GM13977 (cell line): Measurements from ENCODE around the gene DUSP28.
"Not testable (repeated sequence)": the region's sequence is repeated elsewhere in the genome, so short reads cannot be mapped to it uniquely, and the experiment has no call there.

Experiments used
- DNase-seq: peaks from one replicate; pipeline ENCODE4 v3.0.0; 2012; ENCODE audit warnings: low spot score
- in situ Hi-C: fragments of 300-500 bp; cut with MboI; formaldehyde crosslinking; loops from one replicate; pipeline ENCODE4 v1.12.0; 2022; ENCODE audit warnings: low sequenced_read_pairs, low pct_unique_long_range_greater_than_20kb, mixed read lengths, inconsistent platforms; ENCODE audit not compliant: unreplicated experiment
- TF ChIP-seq, protein P1 (sequence below): IDR thresholded peaks from 2 replicates; pipeline ENCODE4 v1.5.1; 2012; ENCODE audit warnings: mild to moderate bottlenecking, control low read depth; ENCODE audit not compliant: insufficient read depth; ENCODE audit errors: extremely low read depth, missing control alignments

DUSP28 gene

DNA sequence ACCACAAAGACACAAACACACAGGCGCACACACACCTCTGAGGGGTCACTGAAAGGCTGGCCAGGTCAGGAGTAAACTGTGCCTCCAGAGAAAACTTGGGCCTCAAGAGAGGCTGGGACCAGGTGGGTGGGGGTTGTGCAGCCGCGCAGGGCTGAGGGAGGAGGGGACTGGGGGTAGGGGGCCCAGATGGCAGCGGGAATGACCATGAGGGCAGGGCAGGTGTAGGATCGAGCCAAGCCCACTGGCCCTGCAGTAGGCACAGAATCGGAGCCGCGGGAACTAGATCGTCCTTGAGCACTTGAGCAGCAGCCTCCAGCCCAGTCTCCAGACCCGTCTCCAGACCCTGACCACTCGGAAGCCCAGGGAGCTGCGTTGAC lies 39.2 kb upstream of the DUSP28 start:
- DNase-seq = no peak
- TF ChIP-seq, protein P1, sequence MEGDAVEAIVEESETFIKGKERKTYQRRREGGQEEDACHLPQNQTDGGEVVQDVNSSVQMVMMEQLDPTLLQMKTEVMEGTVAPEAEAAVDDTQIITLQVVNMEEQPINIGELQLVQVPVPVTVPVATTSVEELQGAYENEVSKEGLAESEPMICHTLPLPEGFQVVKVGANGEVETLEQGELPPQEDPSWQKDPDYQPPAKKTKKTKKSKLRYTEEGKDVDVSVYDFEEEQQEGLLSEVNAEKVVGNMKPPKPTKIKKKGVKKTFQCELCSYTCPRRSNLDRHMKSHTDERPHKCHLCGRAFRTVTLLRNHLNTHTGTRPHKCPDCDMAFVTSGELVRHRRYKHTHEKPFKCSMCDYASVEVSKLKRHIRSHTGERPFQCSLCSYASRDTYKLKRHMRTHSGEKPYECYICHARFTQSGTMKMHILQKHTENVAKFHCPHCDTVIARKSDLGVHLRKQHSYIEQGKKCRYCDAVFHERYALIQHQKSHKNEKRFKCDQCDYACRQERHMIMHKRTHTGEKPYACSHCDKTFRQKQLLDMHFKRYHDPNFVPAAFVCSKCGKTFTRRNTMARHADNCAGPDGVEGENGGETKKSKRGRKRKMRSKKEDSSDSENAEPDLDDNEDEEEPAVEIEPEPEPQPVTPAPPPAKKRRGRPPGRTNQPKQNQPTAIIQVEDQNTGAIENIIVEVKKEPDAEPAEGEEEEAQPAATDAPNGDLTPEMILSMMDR = no peak
- in situ Hi-C loops = loop anchor here (25.0 kb wide), 1 partner anchor 316 kb away; no protein-coding TSS in a partner anchor

DNA sequence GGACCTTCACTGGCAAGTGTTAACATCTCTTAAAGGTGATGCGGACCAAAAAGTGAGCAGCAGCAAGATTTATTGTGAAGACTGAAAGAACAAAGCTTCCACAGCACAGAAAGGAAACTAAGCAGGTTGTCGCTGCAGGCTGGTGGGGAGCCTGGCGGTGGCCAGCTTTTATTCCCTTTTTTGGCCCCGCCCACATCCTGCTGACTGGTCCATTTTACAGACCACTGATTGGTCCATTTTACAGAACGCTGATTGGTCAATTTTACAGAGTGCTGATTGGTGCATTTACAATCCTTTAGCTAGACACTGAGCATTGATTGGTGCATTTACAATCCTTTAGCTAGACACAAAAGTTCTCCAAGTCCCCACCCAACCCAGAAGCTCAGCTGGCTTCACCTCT lies 38.3 kb upstream of the DUSP28 start:
- in situ Hi-C loops = loop anchor here (25.0 kb wide), 1 partner anchor 315 kb away; no protein-coding TSS in a partner anchor

DNA sequence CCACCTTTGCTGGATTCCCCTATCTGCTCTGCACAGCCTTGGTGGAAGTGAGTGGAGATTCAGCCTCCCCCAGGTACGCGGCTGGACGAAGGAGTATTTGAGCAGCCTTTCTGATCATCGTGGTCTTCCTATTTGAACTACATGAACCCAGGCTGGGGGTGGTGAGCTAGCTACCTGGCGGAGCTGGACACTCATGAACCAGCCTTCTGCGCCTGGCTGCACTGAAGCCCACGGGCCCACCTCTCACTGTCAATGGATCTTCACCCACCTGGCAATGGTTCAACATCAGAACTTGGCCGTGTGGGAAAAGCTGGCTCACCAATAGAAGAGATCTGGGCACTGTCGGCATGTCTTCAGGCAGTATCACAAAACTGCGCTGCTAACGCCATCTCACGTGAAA lies 37.8 kb upstream of the DUSP28 start:
- DNase-seq = no peak
- in situ Hi-C loops = loop anchor here (25.0 kb wide), 1 partner anchor 315 kb away; no protein-coding TSS in a partner anchor
- TF ChIP-seq, protein P1 = no peak

More for the DNA sequence above, 38.3 kb upstream of the DUSP28 start:
- not testable (repeated sequence) for DNase-seq

DNA sequence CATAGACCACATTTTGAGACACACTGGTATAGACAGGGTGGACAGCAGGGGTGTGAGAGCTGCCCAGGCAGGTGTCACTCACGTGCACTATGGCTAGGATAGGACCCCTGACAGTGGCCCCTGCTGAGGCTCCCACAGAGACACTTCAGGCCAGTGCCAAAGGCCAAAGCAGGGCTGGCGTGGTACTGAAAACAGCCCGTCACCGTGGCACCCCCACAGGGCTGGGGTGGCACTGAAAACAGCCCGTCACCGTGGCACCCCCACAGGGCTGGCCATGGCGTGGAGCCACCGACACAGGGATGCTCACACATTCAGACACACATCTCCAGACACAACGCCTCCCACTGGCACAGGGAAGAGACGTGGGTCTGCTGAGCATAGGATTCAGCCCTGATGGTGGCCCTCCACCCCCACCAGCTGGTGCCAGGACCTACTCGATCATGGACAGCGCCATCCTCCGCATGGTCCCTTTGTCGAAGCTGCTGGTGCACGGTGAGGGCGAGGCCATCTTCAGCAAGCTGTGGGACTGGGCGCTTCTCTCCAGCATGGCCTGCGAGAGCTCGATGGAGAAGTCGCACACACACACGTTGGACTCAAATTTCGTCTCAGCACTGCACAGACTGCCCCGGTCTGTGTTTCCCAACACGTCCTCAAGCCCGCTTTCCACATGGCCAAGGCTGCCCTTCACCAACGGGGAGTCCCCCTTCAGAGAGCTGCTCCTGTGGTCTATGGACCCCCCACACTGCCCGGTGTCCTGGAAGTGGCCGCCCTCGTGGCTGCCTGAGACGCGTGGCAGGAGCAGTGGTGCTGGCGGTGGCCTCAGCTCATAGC lies 36.5 kb upstream of the DUSP28 start:
- TF ChIP-seq, protein P1 = no peak
- no peak for DNase-seq
- in situ Hi-C loops = loop anchor here (25.0 kb wide), 1 partner anchor 314 kb away; no protein-coding TSS in a partner anchor

DNA sequence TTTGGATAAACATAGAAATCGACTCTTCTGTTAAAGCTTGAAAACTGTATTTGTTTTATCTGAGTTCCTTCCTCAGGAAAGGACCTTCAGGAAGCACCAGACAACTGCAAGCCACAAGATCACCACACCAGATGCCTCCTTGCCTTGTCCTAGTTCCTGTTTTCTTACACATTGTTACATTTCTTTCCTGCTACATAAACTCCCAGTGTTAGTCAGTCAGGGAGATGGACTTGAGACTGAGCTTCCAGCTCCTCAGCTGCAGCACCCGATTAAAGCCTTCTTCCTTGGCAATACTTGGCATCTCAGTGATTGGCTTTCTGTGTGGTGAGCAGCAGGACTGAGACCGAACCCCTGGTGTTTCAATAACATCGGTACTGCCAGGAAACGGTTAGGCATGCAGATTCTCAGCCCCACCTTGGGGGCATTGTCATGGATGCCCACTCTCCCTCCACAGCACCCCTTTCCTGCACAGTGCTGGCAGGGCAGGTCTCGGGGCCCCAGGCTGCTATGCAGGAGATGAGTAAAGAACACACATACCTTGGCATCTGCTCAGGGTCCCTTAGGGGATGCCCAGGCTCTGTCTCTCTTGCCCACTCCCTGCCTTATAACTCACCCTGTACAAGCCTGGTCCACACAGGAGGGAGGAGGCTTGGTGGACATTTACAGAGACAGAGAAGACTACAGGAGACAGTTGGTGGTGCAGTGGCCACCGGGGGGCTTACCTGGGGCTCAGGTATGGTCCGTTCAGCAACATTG lies 35.0 kb upstream of the DUSP28 start:
- DNase-seq = no peak
- in situ Hi-C loops = loop anchor here (25.0 kb wide), 1 partner anchor 312 kb away; no protein-coding TSS in a partner anchor
- TF ChIP-seq, protein P1 = no peak

DNA sequence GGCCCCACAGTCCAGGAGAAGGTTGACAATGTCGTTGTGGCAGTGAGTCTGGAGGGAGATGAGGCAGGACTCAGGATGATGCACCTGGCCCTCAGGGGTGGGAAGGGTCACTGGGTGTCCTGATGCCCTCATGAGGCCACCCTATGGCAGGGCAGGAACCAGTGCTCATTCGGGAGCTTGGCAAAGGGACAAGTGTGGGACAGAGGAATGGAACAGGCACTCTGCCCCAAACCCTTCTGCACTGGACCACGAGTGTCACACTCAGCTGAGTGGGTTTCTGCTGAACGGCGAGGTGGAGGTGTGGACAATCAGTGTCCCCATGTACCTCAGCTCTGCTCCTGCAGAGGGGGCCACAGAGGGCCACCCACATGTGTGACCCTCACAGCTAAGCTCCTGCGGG lies 34.4 kb upstream of the DUSP28 start:
- TF ChIP-seq, protein P1 = no peak
- in situ Hi-C loops = no loop called here
- DNase-seq = no peak

DNA sequence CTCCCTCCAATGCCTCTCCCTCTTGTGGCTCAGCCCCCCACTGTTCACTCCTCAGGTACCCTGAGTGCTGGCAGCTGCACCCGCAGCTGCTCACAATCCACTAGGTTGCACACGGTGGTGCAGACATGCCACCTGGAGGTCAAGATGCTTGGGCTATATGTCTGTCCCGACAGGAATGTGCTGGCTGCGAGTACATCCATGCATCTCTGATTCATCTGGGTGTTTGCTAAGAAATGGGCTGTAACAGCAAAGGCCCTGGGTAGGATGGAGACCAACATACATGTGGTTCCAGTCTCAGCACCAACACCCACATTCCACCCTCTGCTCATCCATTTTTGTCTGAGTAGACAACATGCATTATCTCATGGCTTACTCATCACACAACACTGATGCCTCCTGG lies 33.6 kb upstream of the DUSP28 start:
- in situ Hi-C loops = no loop called here

More for the DNA sequence above, 33.6 kb upstream of the DUSP28 start:
- TF ChIP-seq, protein P1 = no peak
- DNase-seq = no peak
